ENCODE measurements around the gene GIGYF2.

- TF ChIP-seq, protein P1, sequence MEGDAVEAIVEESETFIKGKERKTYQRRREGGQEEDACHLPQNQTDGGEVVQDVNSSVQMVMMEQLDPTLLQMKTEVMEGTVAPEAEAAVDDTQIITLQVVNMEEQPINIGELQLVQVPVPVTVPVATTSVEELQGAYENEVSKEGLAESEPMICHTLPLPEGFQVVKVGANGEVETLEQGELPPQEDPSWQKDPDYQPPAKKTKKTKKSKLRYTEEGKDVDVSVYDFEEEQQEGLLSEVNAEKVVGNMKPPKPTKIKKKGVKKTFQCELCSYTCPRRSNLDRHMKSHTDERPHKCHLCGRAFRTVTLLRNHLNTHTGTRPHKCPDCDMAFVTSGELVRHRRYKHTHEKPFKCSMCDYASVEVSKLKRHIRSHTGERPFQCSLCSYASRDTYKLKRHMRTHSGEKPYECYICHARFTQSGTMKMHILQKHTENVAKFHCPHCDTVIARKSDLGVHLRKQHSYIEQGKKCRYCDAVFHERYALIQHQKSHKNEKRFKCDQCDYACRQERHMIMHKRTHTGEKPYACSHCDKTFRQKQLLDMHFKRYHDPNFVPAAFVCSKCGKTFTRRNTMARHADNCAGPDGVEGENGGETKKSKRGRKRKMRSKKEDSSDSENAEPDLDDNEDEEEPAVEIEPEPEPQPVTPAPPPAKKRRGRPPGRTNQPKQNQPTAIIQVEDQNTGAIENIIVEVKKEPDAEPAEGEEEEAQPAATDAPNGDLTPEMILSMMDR (conservative IDR thresholded peaks at IDR 0.05): no peak
- TF ChIP-seq ZFX (IDR thresholded peaks at IDR 0.05): no peak
Measured at GRCh38 chr2:232773815-232774214, 76.7 kb downstream of the GIGYF2 start.
